Thyroid gland (tissue), 4 donors: Measurements from ENCODE around the gene RBM4B. TPM values are rescaled to one million over a fixed set of nuclear protein-coding genes. Genes with fewer than 3 reads are reported as not detected.

Experiments
- DNase-seq, 2 donors: peaks; one replicate each; pipeline ENCODE4 v3.0.0-alpha.2; 2019
- H3K27ac ChIP-seq, 3 donors: fragments of 200-600 bp; sonication (generic); 1 replicate in 2 of 3; 2 replicates in 1 of 3; pipeline ENCODE4 v1.5.1; 2016 to 2019; ENCODE audit warnings: mild to moderate bottlenecking in 1 of 3, moderate library complexity in 1 of 3
- H3K27me3 ChIP-seq: fragments of 200-600 bp; sonication (generic); one replicate; pipeline ENCODE4 v1.5.1; 2019
- H3K36me3 ChIP-seq, 2 donors: fragments of 200-600 bp; sonication (generic); one replicate each; pipeline ENCODE4 v1.5.1; 2016 to 2019
- H3K4me1 ChIP-seq, 2 donors: fragments of 200-600 bp; sonication (generic); one replicate each; pipeline ENCODE4 v1.5.1; 2017 to 2019
- H3K4me3 ChIP-seq, 3 donors: fragments of 200-600 bp; sonication (generic); replicated peaks in 1 of 3; 1 replicate in 2 of 3; 2 replicates in 1 of 3; pipeline ENCODE4 v1.5.1; 2016; ENCODE audit warnings: mild to moderate bottlenecking in 1 of 3
- H3K9me3 ChIP-seq: fragments of 200-600 bp; sonication (generic); one replicate; pipeline ENCODE4 v1.5.1; 2017
- CTCF ChIP-seq, 6 experiments: fragments of 200-600 bp in 3 of 6; fragments of 450-650 bp in 3 of 6; sonication (generic) in 3 of 6; IDR thresholded peaks; one replicate each; pipeline ENCODE4 v1.5.1; 2016 to 2019; ENCODE audit warnings: antibody characterized with exemption in 6 of 6, mild to moderate bottlenecking in 2 of 6, inconsistent platforms in 1 of 6, moderate library complexity in 1 of 6
- POLR2A ChIP-seq, 2 donors: fragments of 450-650 bp; IDR thresholded peaks; one replicate each; pipeline ENCODE4 v1.6.1; 2017; ENCODE audit warnings: antibody characterized with exemption in 2 of 2, mild to moderate bottlenecking in 2 of 2, moderate library complexity in 1 of 2
- WGBS, 2 donors: methylation state at CpG; one replicate each; pipeline ENCODE4 v1.1.5; 2017; 5-methylcytosine and 5-hydroxymethylcytosine counted together
- intact Hi-C: fragments of 100-400 bp; cut with DNase I; formaldehyde crosslinking; loops from one replicate; pipeline ENCODE4 v1.15.1; 2023
- total RNA-seq, 4 donors: library from RNA; depleted of rRNA; stranded (reverse); fragments of >200 nt; gene quantifications; one replicate each; pipeline ENCODE4 v1.2.3, GENCODE V29; 2016

Gene RBM4B
- total RNA-seq, 4 donors from 2014 or later = 16.6 to 24.7 (median 24.2) TPM

- no peak for DNase-seq
- H3K4me1 ChIP-seq = peaks cover 0 to 7% of the 10 kb centered on the region in 2 donors
- H3K27me3 ChIP-seq = no peaks in the 10 kb centered on the region
- no peak overlapping the region for H3K27ac ChIP-seq
- no peak overlapping the region for H3K4me3 ChIP-seq
- WGBS, 2 donors = 83 to 85% methylated on average over 8 of the region's 8 CpGs
- H3K9me3 ChIP-seq = no peaks in the 10 kb centered on the region
- intact Hi-C loops = no loop called here
- TF ChIP-seq CTCF (IDR thresholded peaks at IDR 0.05) (no peak), POLR2A (IDR thresholded peaks at IDR 0.05) (no peak)
- H3K36me3 ChIP-seq = no peaks in the 10 kb centered on the region
Observed at GRCh38 chr11:66719111-66719872, 41.6 kb upstream of the RBM4B start.

- Histone ChIP-seq H3K27me3 (no peaks in the 10 kb centered on the region), H3K36me3 (no peaks in the 10 kb centered on the region), H3K4me1 (peaks cover 0 to 7% of the 10 kb centered on the region in 2 donors), H3K4me3 (no peak overlapping the region), H3K9me3 (no peaks in the 10 kb centered on the region), H3K27ac (no peak overlapping the region)
- intact Hi-C loops = no loop called here
- peak; percentile 46 to 55 for DNase-seq
- 35 to 63% methylated on average over 13 to 26 of the region's 26 CpGs for WGBS, 2 donors
- TF ChIP-seq POLR2A (IDR thresholded peaks at IDR 0.05) = no peak
- peak in 3 of 6 experiments; percentile 24 to 35 (median 34) for TF ChIP-seq CTCF (IDR thresholded peaks at IDR 0.05)
Observed at GRCh38 chr11:66718320-66718971, 40.8 kb upstream of the RBM4B start.

GRCh38 chr11:66717925-66718319 is 40.2 kb upstream of the RBM4B start:
- Histone ChIP-seq H3K36me3 (no peaks in the 10 kb centered on the region), H3K4me3 (no peak overlapping the region), H3K27ac (no peak overlapping the region), H3K9me3 (no peaks in the 10 kb centered on the region), H3K27me3 (no peaks in the 10 kb centered on the region), H3K4me1 (peaks cover 0 to 7% of the 10 kb centered on the region in 2 donors)
- 79 to 82% methylated on average over 14 of the region's 14 CpGs for WGBS, 2 donors
- no peak for DNase-seq
- TF ChIP-seq POLR2A (IDR thresholded peaks at IDR 0.05) = no peak
- TF ChIP-seq CTCF (IDR thresholded peaks at IDR 0.05) = no peak
- intact Hi-C loops = no loop called here

GRCh38 chr11:66716996-66717395 is 39.3 kb upstream of the RBM4B start:
- no peaks in the 10 kb centered on the region for H3K27me3 ChIP-seq
- H3K9me3 ChIP-seq = no peaks in the 10 kb centered on the region
- no peak for DNase-seq
- WGBS, 2 donors = 84 to 87% methylated on average over 3 of the region's 3 CpGs
- intact Hi-C loops = no loop called here
- no peak for TF ChIP-seq CTCF (IDR thresholded peaks at IDR 0.05)
- TF ChIP-seq POLR2A (IDR thresholded peaks at IDR 0.05) = no peak
- no peak overlapping the region for H3K4me3 ChIP-seq
- H3K4me1 ChIP-seq = peaks cover 0 to 7% of the 10 kb centered on the region in 2 donors
- H3K36me3 ChIP-seq = no peaks in the 10 kb centered on the region
- no peak overlapping the region for H3K27ac ChIP-seq
